HG02973 (cell line): ENCODE results near the gene ZFYVE28.
"Not testable (repeated sequence)": the region's sequence is repeated elsewhere in the genome, so short reads cannot be mapped to it uniquely, and the experiment has no call there.

Experiments
- ATAC-seq: cut with Tn5 transposase; IDR thresholded peaks from one replicate; pipeline ENCODE4 v1.9.1; 2021; ENCODE audit warnings: moderate library complexity; ENCODE audit not compliant: unreplicated experiment

ZFYVE28 gene

DNA sequence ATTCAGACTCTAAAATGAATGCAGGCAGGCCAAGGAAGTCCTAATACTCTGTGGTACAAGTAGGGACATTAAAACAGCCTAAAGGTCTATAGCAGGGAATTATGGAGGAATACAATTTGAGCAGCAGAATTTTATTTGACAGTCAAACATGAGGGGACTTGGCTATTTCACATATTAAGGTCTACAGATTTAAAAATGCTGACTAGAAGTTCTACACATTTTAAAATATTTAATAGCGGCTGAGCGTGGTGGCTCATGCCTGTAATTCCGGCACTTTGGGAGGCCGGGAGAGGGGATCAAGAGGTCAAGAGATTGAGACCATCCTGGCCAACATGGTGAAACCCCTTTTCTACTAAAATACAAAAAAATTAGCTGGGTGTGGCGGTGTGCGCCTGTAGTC lies 187.4 kb downstream of the ZFYVE28 start:
- no peak for ATAC-seq

DNA sequence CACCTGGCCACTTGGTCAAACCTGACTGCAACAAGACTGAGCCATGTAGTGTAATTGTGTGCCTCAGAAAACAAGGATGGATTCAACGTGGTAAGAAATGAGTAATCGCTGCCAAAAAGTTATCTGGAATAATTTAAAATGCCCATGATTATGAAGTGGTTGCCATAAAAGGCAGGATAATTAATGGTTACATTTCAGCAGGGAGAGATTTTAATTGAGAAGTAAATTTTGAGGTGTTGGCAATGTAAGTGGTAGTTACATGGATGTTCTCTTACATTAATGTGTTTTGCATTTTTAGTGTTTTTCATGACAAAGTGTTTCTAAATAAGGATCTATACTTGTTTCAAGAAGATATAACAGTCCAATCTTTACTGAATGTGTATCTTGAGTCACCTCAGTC lies 192.2 kb downstream of the ZFYVE28 start:
- no peak for ATAC-seq

DNA sequence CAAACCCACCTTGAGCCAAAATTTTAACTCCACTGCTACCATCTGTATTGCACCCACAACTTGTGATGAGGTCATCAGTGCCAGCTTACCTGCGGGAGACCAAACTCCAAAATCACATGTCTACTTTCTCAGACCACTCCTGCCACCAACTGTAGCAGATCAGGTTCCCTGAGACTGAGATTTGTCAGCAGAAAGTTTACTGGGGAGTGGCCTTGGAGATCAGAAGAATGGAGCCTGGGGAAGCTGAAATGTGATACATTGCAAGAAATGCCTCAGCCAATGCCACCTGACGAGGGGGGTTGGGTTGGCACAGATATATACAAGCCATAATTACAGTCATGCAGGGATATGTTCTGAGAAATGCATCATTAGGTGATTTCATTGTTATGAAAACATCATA lies 195.6 kb downstream of the ZFYVE28 start:
- no peak for ATAC-seq

DNA sequence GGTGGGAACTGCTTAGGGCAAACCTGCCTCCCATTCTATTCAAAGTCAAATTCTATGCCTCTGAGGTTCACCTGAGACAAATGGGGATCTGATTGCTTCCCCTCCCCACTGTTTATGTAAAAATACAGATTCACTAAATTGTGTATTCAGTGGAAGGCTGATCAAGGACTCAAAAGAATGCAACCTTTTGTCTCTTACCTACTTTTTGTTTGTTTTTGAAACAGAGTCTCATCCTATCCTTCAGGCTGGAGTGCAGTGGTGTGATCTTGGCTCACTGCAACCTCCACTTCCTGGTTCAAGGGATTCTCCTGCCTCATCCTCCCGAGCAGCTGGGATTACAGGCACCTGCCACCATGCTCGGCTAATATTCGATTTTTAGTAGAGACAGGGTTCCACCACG lies 197.1 kb downstream of the ZFYVE28 start:
- not testable (repeated sequence) for ATAC-seq

DNA sequence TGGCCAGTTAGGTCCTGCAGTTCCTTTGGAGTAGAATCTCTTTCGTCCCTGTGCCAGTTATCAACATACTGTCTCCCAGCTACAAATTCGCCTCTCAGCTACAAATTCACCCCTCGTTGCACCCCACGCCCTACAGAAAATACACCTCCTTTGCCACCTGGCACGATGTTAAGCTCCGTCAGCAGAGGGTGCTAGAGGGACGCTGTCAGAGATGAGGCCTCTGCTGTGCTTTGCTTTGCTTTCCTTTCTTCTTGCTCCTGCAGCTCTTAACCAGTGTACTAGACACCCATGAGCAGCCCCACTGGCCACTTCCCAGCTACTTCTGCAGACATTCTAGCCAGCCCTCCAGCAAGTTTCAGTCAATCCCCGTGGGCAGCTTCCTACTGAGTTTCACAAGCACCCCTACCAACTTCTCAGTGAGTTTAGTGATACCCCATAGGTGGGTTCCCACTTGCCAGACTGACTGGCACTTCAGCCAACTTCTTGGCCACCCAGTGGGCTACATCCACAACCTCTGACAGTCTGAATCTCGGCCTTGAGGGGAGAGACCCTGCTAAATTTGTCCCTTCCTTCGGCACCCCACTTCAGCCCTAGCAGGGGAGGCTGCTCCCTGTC lies 198.3 kb downstream of the ZFYVE28 start:
- ATAC-seq: no peak
